Omental fat pad (tissue), 4 donors: Measurements from ENCODE around the gene OTOA. TPM values are rescaled to one million over a fixed set of nuclear protein-coding genes. Genes with fewer than 3 reads are reported as not detected.
"Not testable (repeated sequence)": the region's sequence is repeated elsewhere in the genome, so short reads cannot be mapped to it uniquely, and the experiment has no call there.

Experiments used
- ATAC-seq: fragments of 150-250 bp; one replicate; pipeline ENCODE4 v1.9.1; 2016; ENCODE audit warnings: mild to moderate bottlenecking, moderate library complexity; ENCODE audit not compliant: low FRiP score
- DNase-seq: peaks from one replicate; pipeline ENCODE4 v3.0.0-alpha.2; 2019; ENCODE audit warnings: low spot score
- total RNA-seq, 4 donors: library from RNA; depleted of rRNA; stranded (reverse); fragments of >200 nt; gene quantifications; one replicate each; pipeline ENCODE4 v1.1.0, GENCODE V29; 2016
- TF ChIP-seq, protein P1 (sequence below), 3 donors: fragments of 450-650 bp; IDR thresholded peaks; one replicate each; pipeline ENCODE4 v1.5.1; 2016 to 2017; ENCODE audit warnings: antibody characterized with exemption in 3 of 3, mild to moderate bottlenecking in 3 of 3, moderate library complexity in 2 of 3

The OTOA gene
- total RNA-seq, 4 donors from 2014 or later: 0.25 to 1.2 (median 0.69) TPM

DNA sequence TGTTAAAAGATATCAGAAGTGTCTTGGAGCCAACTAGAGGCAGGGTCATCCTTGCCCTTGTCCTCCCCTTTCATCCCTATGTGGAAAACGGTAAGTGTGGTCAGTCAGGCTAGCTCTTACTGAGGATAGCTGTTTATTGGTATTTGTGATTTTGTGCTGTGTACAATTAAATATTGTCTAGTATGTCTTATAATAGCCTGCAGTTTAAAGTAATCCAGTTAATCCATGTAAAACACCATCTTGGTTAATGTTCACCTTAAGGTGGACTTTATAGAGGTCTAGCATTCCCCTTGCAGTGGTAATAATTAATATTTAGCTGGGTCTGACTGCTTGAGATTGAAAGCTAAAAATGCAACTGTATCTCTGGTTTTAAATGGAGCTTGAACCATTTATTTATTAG, 38.7 kb upstream of the OTOA start:
- TF ChIP-seq, protein P1, sequence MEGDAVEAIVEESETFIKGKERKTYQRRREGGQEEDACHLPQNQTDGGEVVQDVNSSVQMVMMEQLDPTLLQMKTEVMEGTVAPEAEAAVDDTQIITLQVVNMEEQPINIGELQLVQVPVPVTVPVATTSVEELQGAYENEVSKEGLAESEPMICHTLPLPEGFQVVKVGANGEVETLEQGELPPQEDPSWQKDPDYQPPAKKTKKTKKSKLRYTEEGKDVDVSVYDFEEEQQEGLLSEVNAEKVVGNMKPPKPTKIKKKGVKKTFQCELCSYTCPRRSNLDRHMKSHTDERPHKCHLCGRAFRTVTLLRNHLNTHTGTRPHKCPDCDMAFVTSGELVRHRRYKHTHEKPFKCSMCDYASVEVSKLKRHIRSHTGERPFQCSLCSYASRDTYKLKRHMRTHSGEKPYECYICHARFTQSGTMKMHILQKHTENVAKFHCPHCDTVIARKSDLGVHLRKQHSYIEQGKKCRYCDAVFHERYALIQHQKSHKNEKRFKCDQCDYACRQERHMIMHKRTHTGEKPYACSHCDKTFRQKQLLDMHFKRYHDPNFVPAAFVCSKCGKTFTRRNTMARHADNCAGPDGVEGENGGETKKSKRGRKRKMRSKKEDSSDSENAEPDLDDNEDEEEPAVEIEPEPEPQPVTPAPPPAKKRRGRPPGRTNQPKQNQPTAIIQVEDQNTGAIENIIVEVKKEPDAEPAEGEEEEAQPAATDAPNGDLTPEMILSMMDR (IDR thresholded peaks at IDR 0.05): no peak
- no peak for ATAC-seq
- no peak for DNase-seq

DNA sequence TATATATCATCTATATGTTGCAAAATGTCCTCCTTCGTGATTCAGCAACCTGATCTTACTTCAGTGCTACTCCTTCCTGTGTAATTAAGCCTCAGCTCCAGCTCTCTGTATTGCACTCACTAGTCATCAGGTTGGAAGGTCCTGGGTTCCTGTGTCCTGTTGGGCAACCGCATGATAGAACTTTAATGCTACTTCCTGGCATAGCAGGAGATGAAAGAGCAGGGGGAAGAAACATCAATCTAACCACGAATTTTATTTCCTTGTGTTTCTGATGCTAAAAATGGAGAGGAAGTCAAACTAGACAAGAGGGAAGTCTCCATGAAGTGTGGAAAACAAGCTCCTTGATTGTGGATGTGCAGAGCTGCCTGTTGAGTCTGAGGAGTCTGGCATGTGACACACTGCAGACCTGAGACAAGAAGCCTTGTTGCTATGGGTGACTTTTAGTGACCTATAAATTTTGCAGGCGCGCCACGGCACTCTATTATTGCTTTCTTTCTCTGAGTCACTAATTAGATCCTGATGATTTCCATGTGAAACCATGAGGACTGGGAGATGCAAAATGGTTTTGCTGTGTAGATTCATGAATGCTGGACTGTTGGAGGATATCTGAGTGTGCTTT, 37.0 kb upstream of the OTOA start:
- TF ChIP-seq, protein P1 (IDR thresholded peaks at IDR 0.05): no peak
- DNase-seq (no peak), ATAC-seq (peak; percentile 51)

DNA sequence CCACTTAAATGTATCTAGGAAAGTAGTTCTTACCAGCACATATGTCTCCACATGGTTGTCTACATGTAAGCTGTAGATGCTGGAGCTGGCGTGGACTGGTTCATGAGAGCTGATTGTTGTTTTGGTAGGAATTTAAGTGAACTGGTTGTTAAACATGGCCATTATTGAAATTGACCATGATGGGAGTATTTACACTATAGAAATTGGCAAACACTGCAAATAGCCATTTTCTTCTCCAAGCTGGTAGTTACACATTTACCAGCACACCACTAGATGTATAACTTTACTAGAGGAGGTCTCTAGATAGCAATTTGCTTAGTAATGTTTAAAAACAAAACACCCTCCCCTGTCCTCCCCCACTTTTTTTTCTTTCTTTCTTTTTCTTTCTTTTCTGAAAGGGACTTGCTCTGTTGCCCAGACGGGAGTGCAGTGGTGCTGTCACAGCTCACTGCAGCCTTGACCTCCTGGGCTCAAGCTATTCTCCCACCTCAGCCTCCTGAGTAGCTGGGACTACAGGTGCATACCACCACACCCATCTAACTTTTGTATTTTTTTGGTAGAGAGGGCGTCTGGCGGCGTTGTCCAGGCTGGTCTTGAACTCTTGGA, 35.5 kb upstream of the OTOA start:
- DNase-seq (no peak), ATAC-seq (no peak)

DNA sequence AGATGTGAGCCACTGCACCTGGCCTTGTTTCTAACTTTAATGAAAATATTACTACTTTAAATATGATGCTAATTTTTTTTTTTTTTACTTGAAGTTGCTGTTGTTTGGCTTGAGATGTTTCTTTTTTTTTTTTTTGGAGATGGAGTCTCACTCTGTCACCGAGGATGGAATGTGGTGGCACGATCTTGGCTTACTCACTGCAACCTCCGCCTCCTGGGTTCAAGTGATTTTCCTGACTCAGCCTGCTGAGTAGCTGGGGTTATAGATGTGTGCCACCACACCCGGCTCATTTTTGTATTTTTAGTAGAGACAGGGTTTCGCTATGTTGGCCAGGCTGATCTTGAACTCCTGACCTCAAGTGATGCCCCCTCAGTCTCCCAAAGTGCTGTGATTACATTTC, 35.0 kb upstream of the OTOA start:
- TF ChIP-seq, protein P1 (IDR thresholded peaks at IDR 0.05): no peak
- DNase-seq (no peak), ATAC-seq (no peak)

More for the DNA sequence above, 35.5 kb upstream of the OTOA start:
- TF ChIP-seq, protein P1 (IDR thresholded peaks at IDR 0.05): no peak

DNA sequence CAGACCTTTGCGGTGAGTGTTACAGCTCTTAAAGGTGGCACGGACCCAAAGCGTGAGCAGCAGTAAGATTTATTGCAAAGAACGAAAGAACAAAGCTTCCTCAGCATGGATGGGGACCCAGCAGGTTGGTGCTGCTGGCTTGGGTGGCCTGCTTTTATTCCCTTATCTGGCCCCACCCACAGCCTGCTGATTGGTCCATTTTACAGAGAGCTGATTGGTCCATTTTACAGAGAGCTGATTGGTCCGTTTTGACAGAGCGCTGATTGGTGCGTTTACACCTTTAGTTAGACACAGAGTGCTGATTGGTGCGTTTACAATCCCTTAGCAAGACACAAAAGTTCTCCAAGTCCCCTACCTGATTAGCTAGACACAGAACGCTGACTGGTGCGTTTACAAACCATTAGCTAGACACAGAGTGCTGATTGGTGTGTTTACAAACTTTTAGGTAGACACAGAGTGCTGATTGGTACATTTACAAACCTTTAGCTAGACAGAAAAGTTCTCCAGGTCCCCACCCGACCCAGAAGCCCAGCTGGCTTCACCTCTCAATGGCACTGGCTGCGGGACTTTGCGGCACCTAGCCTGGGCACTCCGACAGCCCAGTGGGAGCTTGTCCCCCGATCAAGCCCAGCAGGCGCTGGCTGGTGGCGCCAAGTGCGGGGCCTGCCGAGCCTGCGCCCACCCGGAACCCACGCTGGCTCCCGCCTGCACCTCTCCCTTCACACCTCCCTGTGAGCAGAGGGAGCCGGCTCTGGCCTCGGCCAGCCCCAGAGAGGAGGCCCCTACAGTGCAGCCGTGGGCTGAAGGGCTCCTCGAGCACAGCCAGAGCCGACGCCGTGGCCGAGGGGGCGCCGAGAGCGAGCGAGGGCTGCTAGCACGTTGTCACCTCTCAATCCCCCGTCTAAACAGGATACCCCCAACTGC, 33.9 kb upstream of the OTOA start:
- ATAC-seq, DNase-seq: not testable (repeated sequence)

DNA sequence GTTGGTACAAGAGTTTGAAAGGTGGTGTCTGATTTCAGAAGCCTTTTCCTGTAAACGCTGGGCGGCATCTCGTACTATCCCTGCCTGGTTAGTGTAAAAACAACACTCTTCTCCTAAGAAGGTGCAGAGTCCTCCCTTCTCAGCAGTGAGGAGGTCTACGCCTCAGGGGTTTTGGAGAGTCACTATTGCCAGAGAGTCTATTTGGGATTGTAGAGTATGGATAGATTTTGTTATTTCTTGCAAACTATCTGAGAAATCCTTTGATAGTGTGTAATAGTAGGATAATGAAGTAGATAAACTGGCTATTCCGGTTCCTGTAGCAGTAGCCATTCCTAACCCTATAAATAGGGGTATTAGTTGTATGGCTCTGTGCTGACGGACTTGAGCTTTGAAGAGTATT, 32.9 kb upstream of the OTOA start:
- ATAC-seq: not testable (repeated sequence)

DNA sequence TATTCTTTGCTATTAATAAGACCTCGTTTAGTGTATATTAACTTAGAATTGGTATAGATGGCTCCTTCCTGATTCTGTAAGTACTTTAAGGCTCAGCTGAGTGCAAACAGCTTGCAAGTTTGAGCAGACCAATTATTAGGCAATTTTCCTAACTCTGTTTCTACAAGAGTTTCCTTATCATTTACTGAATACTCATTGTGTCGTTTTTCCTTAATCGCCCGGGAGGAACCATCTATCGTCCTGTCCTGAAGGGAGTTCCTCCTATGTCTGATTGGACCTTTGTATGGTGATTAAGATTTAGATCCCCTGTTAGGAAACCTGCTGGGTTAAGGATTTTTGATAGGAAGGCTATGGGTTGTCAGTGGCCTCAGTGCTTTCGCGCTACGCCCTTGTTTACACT, 32.4 kb upstream of the OTOA start:
- ATAC-seq, DNase-seq: not testable (repeated sequence)

More for the DNA sequence above, 32.9 kb upstream of the OTOA start:
- DNase-seq: not testable (repeated sequence)

DNA sequence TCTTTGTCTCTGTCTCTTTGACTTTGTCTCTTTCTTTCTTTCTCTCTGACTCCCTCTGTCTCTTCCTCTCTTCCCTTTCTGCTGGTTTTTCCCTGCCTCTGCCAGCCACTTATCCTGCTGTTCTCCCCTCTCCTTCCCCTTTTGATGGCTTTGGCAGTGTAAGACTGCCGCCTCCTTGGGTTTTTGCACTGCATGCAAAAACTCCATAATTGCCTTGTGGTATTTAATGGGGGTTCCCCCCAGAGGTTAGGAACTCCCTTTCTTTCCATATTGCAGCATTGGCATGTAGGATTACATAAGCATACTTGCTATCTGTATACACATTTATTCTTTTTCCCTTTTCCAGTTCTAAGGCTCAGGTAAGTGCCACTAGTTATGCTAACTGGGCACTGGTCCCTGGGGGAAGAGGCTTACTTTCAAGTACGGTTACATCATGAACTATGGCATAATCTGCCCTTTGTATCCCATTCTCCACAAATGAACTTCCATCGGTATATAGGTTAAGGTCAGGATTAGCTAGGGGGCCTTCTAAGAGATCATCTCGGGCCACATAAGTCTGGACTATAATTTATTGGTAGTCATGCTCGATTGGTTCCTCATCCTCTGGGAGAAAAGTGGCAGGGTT, 31.7 kb upstream of the OTOA start:
- DNase-seq: not testable (repeated sequence)

More for the DNA sequence above, 31.7 kb upstream of the OTOA start:
- not testable (repeated sequence) for ATAC-seq
